ENCODE results near the gene WNT9B.

GRCh38 chr17:46895171-46895570, 43.8 kb downstream of the WNT9B start:
- TF ChIP-seq, protein P1, sequence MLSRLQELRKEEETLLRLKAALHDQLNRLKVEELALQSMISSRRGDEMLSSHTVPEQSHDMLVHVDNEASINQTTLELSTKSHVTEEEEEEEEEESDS (CRISPR knock-in tag; IDR thresholded peaks at IDR 0.05; ENCODE audit: borderline replicate concordance) = no peak
- TF ChIP-seq PCBP2 (optimal IDR thresholded peaks at IDR 0.05; ENCODE audit: low read depth, low read length, poor library complexity, severe bottlenecking) (no peak), ZNF747 (CRISPR knock-in tag; IDR thresholded peaks at IDR 0.05; ENCODE audit: borderline replicate concordance) (no peak), ZNF816 (CRISPR knock-in tag; IDR thresholded peaks at IDR 0.05; ENCODE audit: borderline replicate concordance) (no peak), BATF2 (CRISPR knock-in tag; IDR thresholded peaks at IDR 0.05) (no peak), POLR2AphosphoS5 (IDR thresholded peaks at IDR 0.05; ENCODE audit: low read depth, low read length) (no peak), ATF2 (CRISPR knock-in tag; IDR thresholded peaks at IDR 0.05) (no peak), SP1 (IDR thresholded peaks at IDR 0.05) (no peak), SP1 (CRISPR knock-in tag; IDR thresholded peaks at IDR 0.05) (no peak), ARNT (IDR thresholded peaks at IDR 0.05) (no peak), ZBTB20 (CRISPR knock-in tag; IDR thresholded peaks at IDR 0.05; ENCODE audit: borderline replicate concordance, low read depth) (no peak), MED1 (CRISPR knock-in tag; IDR thresholded peaks at IDR 0.05) (no peak), RAD21 (CRISPR knock-in tag; IDR thresholded peaks at IDR 0.05) (no peak)
